Glomerular endothelial cell (primary cell): Measurements from ENCODE around the gene KCNJ11. TPM values are rescaled to one million over a fixed set of nuclear protein-coding genes. Genes with fewer than 3 reads are reported as not detected.

Experiments
- DNase-seq: peaks from one replicate; pipeline ENCODE4 v3.0.0-alpha.2; 2011; ENCODE audit warnings: low read depth, low spot score; ENCODE audit errors: extremely low read depth
- total RNA-seq: library from RNA; depleted of rRNA; stranded (reverse); fragments of >200 nt; gene quantifications from 2 replicates; pipeline ENCODE4 v1.2.3, GENCODE V29; 2015

The KCNJ11 gene
- total RNA-seq, 1 donor from 2014 or later: not detected

GRCh38 chr11:17369684-17370243 lies 18.7 kb downstream of the KCNJ11 start:
- DNase-seq: no peak

GRCh38 chr11:17369094-17369493 lies 19.4 kb downstream of the KCNJ11 start:
- DNase-seq: no peak

- DNase-seq: no peak
These were observed 19.9 kb downstream of the KCNJ11 start for GRCh38 chr11:17368551-17368950.

- DNase-seq: no peak
These were observed 22.0 kb downstream of the KCNJ11 start for GRCh38 chr11:17366495-17366894.

GRCh38 chr11:17354601-17354991 lies 33.9 kb downstream of the KCNJ11 start:
- peak; percentile 58 for DNase-seq

GRCh38 chr11:17353821-17354600 lies 34.4 kb downstream of the KCNJ11 start:
- no peak for DNase-seq

GRCh38 chr11:17352950-17353820 lies 35.3 kb downstream of the KCNJ11 start:
- no peak for DNase-seq

- no peak for DNase-seq
These were observed 36.8 kb downstream of the KCNJ11 start, which contains the start of gene NCR3LG1 for GRCh38 chr11:17351510-17352176. TSS of gene NCR3LG1 (plus strand) at chr11:17351800. CDS start at chr11:17351970, 170 bp downstream.

GRCh38 chr11:17351172-17351509 lies 37.3 kb downstream of the KCNJ11 start:
- DNase-seq: no peak

GRCh38 chr11:17350455-17351171 lies 37.8 kb downstream of the KCNJ11 start:
- DNase-seq: no peak

GRCh38 chr11:17347676-17348075 lies 40.8 kb downstream of the KCNJ11 start:
- DNase-seq: no peak

- DNase-seq: no peak
These were observed 44.6 kb downstream of the KCNJ11 start for GRCh38 chr11:17343907-17344306.

- DNase-seq: no peak
These were observed 45.2 kb downstream of the KCNJ11 start for GRCh38 chr11:17343257-17343656.

Other genes starting within 250 kb of the KCNJ11 start
- 56.3 and 57.8 TPM in 2 replicates for gene PIK3C2A, start 180.7 kb downstream of the KCNJ11 start, total RNA-seq
- gene NUCB2, start 111.9 kb downstream of the KCNJ11 start, total RNA-seq: 59.2 and 61.7 TPM in 2 replicates
- 5.5 and 5.6 TPM in 2 replicates for gene NCR3LG1, start 36.9 kb downstream of the KCNJ11 start, total RNA-seq
- gene ABCC8, start 88.2 kb upstream of the KCNJ11 start, total RNA-seq: not detected in 2 replicates
- not detected in 2 replicates for gene USH1C, start 155.8 kb upstream of the KCNJ11 start, total RNA-seq
- gene OTOG, start 158.6 kb upstream of the KCNJ11 start, total RNA-seq: not detected in 2 replicates